ENCODE measurements around the gene PSMD13.
A peak's percentile ranks its signal among the peaks of the same experiment; 100 is the strongest.
"Not testable (repeated sequence)": the region's sequence is repeated elsewhere in the genome, so short reads cannot be mapped to it uniquely, and the experiment has no call there.

PSMD13 gene

GRCh38 chr11:285021-285893 lies 48.5 kb downstream of the PSMD13 start:
- peaks cover 32% of the 10 kb centered on the region for H3K4me1 ChIP-seq (ENCODE audit: insufficient read depth, low read length, severe bottlenecking)
- peaks cover 7% of the 10 kb centered on the region; the same call in 1 of the 2 replicates for H3K27me3 ChIP-seq (ENCODE audit: insufficient read depth, low read length)
- H4K20me1 ChIP-seq (ENCODE audit: insufficient read depth, low read length) = no peaks in the 10 kb centered on the region
- H3K4me2 ChIP-seq (ENCODE audit: low read length) = no peak overlapping the region
- no peaks in the 10 kb centered on the region for H3K9me2 ChIP-seq (ENCODE audit: low read depth, low read length)
- TF ChIP-seq CTCF (IDR thresholded peaks at IDR 0.05; ENCODE audit: low read length) = no peak
- TF ChIP-seq EZH2 (IDR thresholded peaks at IDR 0.05; ENCODE audit: borderline replicate concordance, low read length) = no peak
- no peaks in the 10 kb centered on the region for H3F3A ChIP-seq (ENCODE audit: insufficient read depth, low read length)
- H3K36me3 ChIP-seq (ENCODE audit: insufficient read depth, low read length) = no peaks in the 10 kb centered on the region
- no peaks in the 10 kb centered on the region for H3K9me3 ChIP-seq (ENCODE audit: low read length)
- H2AFZ ChIP-seq (ENCODE audit: low read length) = no peak overlapping the region
- no peak overlapping the region for H3K27ac ChIP-seq (ENCODE audit: low read depth, low read length, poor library complexity, severe bottlenecking)
- no peak overlapping the region for H3K9ac ChIP-seq (ENCODE audit: low read length)
- no peak overlapping the region for H3K4me3 ChIP-seq (ENCODE audit: low read depth, low read length, poor library complexity, severe bottlenecking)
- H3K79me2 ChIP-seq (ENCODE audit: insufficient read depth, low read length) = no peaks in the 10 kb centered on the region

- Histone ChIP-seq H3K4me1 (ENCODE audit: insufficient read depth, low read length, severe bottlenecking) (peaks cover 35% of the 10 kb centered on the region), H3K27me3 (ENCODE audit: insufficient read depth, low read length) (peaks cover 7% of the 10 kb centered on the region; the same call in 1 of the 2 replicates), H3K9me2 (ENCODE audit: low read depth, low read length) (no peaks in the 10 kb centered on the region), H3F3A (ENCODE audit: insufficient read depth, low read length) (no peaks in the 10 kb centered on the region), H3K4me3 (ENCODE audit: low read depth, low read length, poor library complexity, severe bottlenecking) (no peak overlapping the region), H4K20me1 (ENCODE audit: insufficient read depth, low read length) (no peaks in the 10 kb centered on the region), H2AFZ (ENCODE audit: low read length) (no peak overlapping the region), H3K9me3 (ENCODE audit: low read length) (no peaks in the 10 kb centered on the region), H3K79me2 (ENCODE audit: insufficient read depth, low read length) (no peaks in the 10 kb centered on the region), H3K36me3 (ENCODE audit: insufficient read depth, low read length) (no peaks in the 10 kb centered on the region), H3K27ac (ENCODE audit: low read depth, low read length, poor library complexity, severe bottlenecking) (no peak overlapping the region), H3K4me2 (ENCODE audit: low read length) (no peak overlapping the region), H3K9ac (ENCODE audit: low read length) (no peak overlapping the region)
- TF ChIP-seq CTCF (IDR thresholded peaks at IDR 0.05; ENCODE audit: low read length) (no peak), EZH2 (IDR thresholded peaks at IDR 0.05; ENCODE audit: borderline replicate concordance, low read length) (no peak)
Measured at GRCh38 chr11:285894-286220, 49.1 kb downstream of the PSMD13 start.

GRCh38 chr11:286977-287820 lies 50.4 kb downstream of the PSMD13 start:
- H3F3A ChIP-seq (ENCODE audit: insufficient read depth, low read length); H3K9me3 ChIP-seq (ENCODE audit: low read length); H3K9me2 ChIP-seq (ENCODE audit: low read depth, low read length); H4K20me1 ChIP-seq (ENCODE audit: insufficient read depth, low read length); H3K36me3 ChIP-seq (ENCODE audit: insufficient read depth, low read length); H3K79me2 ChIP-seq (ENCODE audit: insufficient read depth, low read length); H3K9ac ChIP-seq (ENCODE audit: low read length); H3K27me3 ChIP-seq (ENCODE audit: insufficient read depth, low read length); H2AFZ ChIP-seq (ENCODE audit: low read length): not testable (repeated sequence)
- H3K4me1 ChIP-seq (ENCODE audit: insufficient read depth, low read length, severe bottlenecking) = peaks cover 35% of the 10 kb centered on the region
- H3K27ac ChIP-seq (ENCODE audit: low read depth, low read length, poor library complexity, severe bottlenecking) = peak overlapping the region; percentile 18
- peak overlapping the region; percentile 97 for H3K4me2 ChIP-seq (ENCODE audit: low read length)
- H3K4me3 ChIP-seq (ENCODE audit: low read depth, low read length, poor library complexity, severe bottlenecking) = peak overlapping the region; percentile 72

Data from OCI-LY1 (cell line).